Astrocyte of the cerebellum (primary cell): Measurements from ENCODE around the gene TIMM17B.

Experiments used
- DNase-seq: peaks from one replicate; pipeline ENCODE4 v3.0.0-alpha.2; 2011; ENCODE audit warnings: low read depth
- H3K4me3 ChIP-seq: 2 replicates; pipeline ENCODE4 v1.5.1; 2011; ENCODE audit warnings: mild to moderate bottlenecking, low read depth, low read length, moderate library complexity
- CTCF ChIP-seq: IDR thresholded peaks from 2 replicates; pipeline ENCODE4 v1.5.1; 2012; ENCODE audit warnings: low read length, low read depth, moderate library complexity, mild to moderate bottlenecking; ENCODE audit errors: missing control alignments
- in situ Hi-C: cut with HindIII; loops from 2 replicates; pipeline ENCODE4 v1.10.0; 2017; ENCODE audit warnings: low sequenced_read_pairs

TIMM17B gene

GRCh38 chrX:48852857-48853256 lies 44.7 kb downstream of the TIMM17B start:
- no peak for DNase-seq
- no peak overlapping the region for H3K4me3 ChIP-seq
- in situ Hi-C loops: no loop called here
- no peak for TF ChIP-seq CTCF

GRCh38 chrX:48848847-48849246 lies 48.7 kb downstream of the TIMM17B start:
- DNase-seq: no peak
- H3K4me3 ChIP-seq: no peak overlapping the region

More at GRCh38 chrX:48848847-48849246, 48.7 kb downstream of the TIMM17B start:
- no peak for TF ChIP-seq CTCF
- in situ Hi-C loops: no loop called here
